WTC11 (cell line): ENCODE measurements around the gene AMACR. TPM values are rescaled to one million over a fixed set of nuclear protein-coding genes. Genes with fewer than 3 reads are reported as not detected.

Experiments
- ATAC-seq: fragments of 200-7000 bp; cut with Tn5 transposase; 2 replicates; pipeline ENCODE4 v1.10.0; 2021; ENCODE audit warnings: mild to moderate bottlenecking, moderate library complexity
- CTCF ChIA-PET: fragments of 300-600 bp; sonication (Branson Sonifier 250); formaldehyde crosslinking; loops from one replicate; lab custom pipeline; 2021; ENCODE audit warnings: antibody characterized with exemption; lab: Charles Lee
- POLR2A ChIA-PET: fragments of 350-600 bp; sonication (Branson Sonifier 250); formaldehyde crosslinking; loops from one replicate; lab custom pipeline; 2021; ENCODE audit warnings: antibody characterized with exemption; lab: Charles Lee
- DNase-seq: peaks from one replicate; pipeline ENCODE4 v3.0.0; 2021; ENCODE audit warnings: low spot score
- H3K27ac Mint-ChIP-seq: 2 replicates; pipeline ENCODE4 v1.8.0; 2021; ENCODE audit warnings: mixed read lengths
- H3K27me3 Mint-ChIP-seq: 2 replicates; pipeline ENCODE4 v1.8.0; 2021; ENCODE audit warnings: low read depth, mild to moderate bottlenecking, moderate library complexity, mixed read lengths
- H3K36me3 Mint-ChIP-seq: 2 replicates; pipeline ENCODE4 v1.8.0; 2021; ENCODE audit warnings: mixed read lengths
- H3K4me1 Mint-ChIP-seq: 2 replicates; pipeline ENCODE4 v1.8.0; 2022; ENCODE audit warnings: mixed read lengths
- H3K4me3 Mint-ChIP-seq: 2 replicates; pipeline ENCODE4 v1.8.0; 2021; ENCODE audit warnings: mild to moderate bottlenecking, moderate library complexity, mixed read lengths
- H3K9me3 Mint-ChIP-seq: 2 replicates; pipeline ENCODE4 v1.8.0; 2021; ENCODE audit warnings: mixed read lengths
- AFF4 ChIP-seq: sonication (generic); formaldehyde crosslinking; IDR thresholded peaks from 2 replicates; pipeline ENCODE4 v1.8.1; 2023; ENCODE audit warnings: mild to moderate bottlenecking, missing genetic modification reagents, borderline replicate concordance
- ATF6 ChIP-seq: sonication (generic); formaldehyde crosslinking; IDR thresholded peaks from 2 replicates; pipeline ENCODE4 v1.8.1; 2023; ENCODE audit warnings: mild to moderate bottlenecking, missing genetic modification reagents
- CREB1 ChIP-seq: sonication (generic); formaldehyde crosslinking; IDR thresholded peaks from 2 replicates; pipeline ENCODE4 v1.8.0; 2023; ENCODE audit warnings: mild to moderate bottlenecking, missing genetic modification reagents
- CTCF ChIP-seq: fragments of 200-600 bp; IDR thresholded peaks from 2 replicates; pipeline ENCODE4 v1.8.0; 2022; ENCODE audit warnings: antibody characterized with exemption
- E2F1 ChIP-seq: sonication (generic); formaldehyde crosslinking; IDR thresholded peaks from 2 replicates; pipeline ENCODE4 v1.8.0; 2022; ENCODE audit warnings: mild to moderate bottlenecking, missing genetic modification reagents
- ETV6 ChIP-seq: sonication (generic); formaldehyde crosslinking; IDR thresholded peaks from 2 replicates; pipeline ENCODE4 v1.8.1; 2022; ENCODE audit warnings: mild to moderate bottlenecking, missing genetic modification reagents
- FOXK1 ChIP-seq: sonication (generic); formaldehyde crosslinking; IDR thresholded peaks from 2 replicates; pipeline ENCODE4 v1.8.0; 2022; ENCODE audit warnings: mild to moderate bottlenecking, moderate library complexity, missing genetic modification reagents
- GABPB1 ChIP-seq: sonication (generic); formaldehyde crosslinking; IDR thresholded peaks from 2 replicates; pipeline ENCODE4 v1.8.1; 2023; ENCODE audit warnings: mild to moderate bottlenecking, missing genetic modification reagents
- HMGXB4 ChIP-seq: sonication (generic); formaldehyde crosslinking; IDR thresholded peaks from 2 replicates; pipeline ENCODE4 v1.8.1; 2023; ENCODE audit warnings: mild to moderate bottlenecking, moderate library complexity, missing genetic modification reagents
- KAT7 ChIP-seq: sonication (generic); formaldehyde crosslinking; IDR thresholded peaks from 2 replicates; pipeline ENCODE4 v1.8.1; 2023; ENCODE audit warnings: missing genetic modification reagents, mild to moderate bottlenecking, borderline replicate concordance
- MLX ChIP-seq: sonication (generic); formaldehyde crosslinking; IDR thresholded peaks from 2 replicates; pipeline ENCODE4 v1.8.1; 2023; ENCODE audit warnings: mild to moderate bottlenecking, missing genetic modification reagents, moderate library complexity
- RORB ChIP-seq: fragments of 250-450 bp; sonication (Bioruptor Pico); IDR thresholded peaks from 2 replicates; pipeline ENCODE4 v1.9.0; 2021; ENCODE audit warnings: mild to moderate bottlenecking
- TEAD1 ChIP-seq: sonication (generic); formaldehyde crosslinking; IDR thresholded peaks from 2 replicates; pipeline ENCODE4 v1.8.0; 2022; ENCODE audit warnings: mild to moderate bottlenecking, missing genetic modification reagents
- USF2 ChIP-seq: sonication (generic); formaldehyde crosslinking; IDR thresholded peaks from 2 replicates; pipeline ENCODE4 v1.8.1; 2023; ENCODE audit warnings: mild to moderate bottlenecking, missing genetic modification reagents, moderate library complexity
- ZNF121 ChIP-seq: sonication (generic); formaldehyde crosslinking; IDR thresholded peaks from 2 replicates; pipeline ENCODE4 v1.8.0; 2023; ENCODE audit warnings: missing genetic modification reagents
- ZNF138 ChIP-seq: sonication (generic); formaldehyde crosslinking; conservative IDR thresholded peaks from 2 replicates; pipeline ENCODE4 v1.8.1; 2022; ENCODE audit warnings: mild to moderate bottlenecking, moderate library complexity, missing genetic modification reagents
- ZNF219 ChIP-seq: sonication (generic); formaldehyde crosslinking; IDR thresholded peaks from 2 replicates; pipeline ENCODE4 v1.8.0; 2023; ENCODE audit warnings: missing genetic modification reagents, mild to moderate bottlenecking, borderline replicate concordance
- ZNF317 ChIP-seq: sonication (generic); formaldehyde crosslinking; IDR thresholded peaks from 2 replicates; pipeline ENCODE4 v1.8.1; 2023; ENCODE audit warnings: low read depth, mild to moderate bottlenecking, moderate library complexity, missing genetic modification reagents, borderline replicate concordance
- ZNF396 ChIP-seq: fragments of 250-450 bp; sonication (Bioruptor Pico); IDR thresholded peaks from 2 replicates; pipeline ENCODE4 v1.8.0; 2021; ENCODE audit warnings: mild to moderate bottlenecking, moderate library complexity, borderline replicate concordance
- ZNF671 ChIP-seq: fragments of 250-450 bp; sonication (Bioruptor Pico); IDR thresholded peaks from 2 replicates; pipeline ENCODE4 v1.8.0; 2021; ENCODE audit warnings: mild to moderate bottlenecking
- total RNA-seq: library from RNA; stranded (reverse); gene quantifications from 3 replicates; pipeline ENCODE4 v1.2.3, GENCODE V29; 2021

AMACR gene
- total RNA-seq, 1 experiment from 2014 or later, result 11.9 TPM

GRCh38 chr5:33966805-33967204 lies 41.0 kb downstream of the AMACR start:
- no peaks in the 10 kb centered on the region for H3K36me3 Mint-ChIP-seq
- no peak for ATAC-seq
- TF ChIP-seq HMGXB4 (no peak), AFF4 (CRISPR knock-in tag) (no peak), ZNF121 (CRISPR knock-in tag) (no peak), ZNF396 (no peak), CREB1 (CRISPR knock-in tag) (no peak), ZNF671 (CRISPR knock-in tag) (no peak), TEAD1 (CRISPR knock-in tag) (no peak)
- DNase-seq, result no peak
- ChIA-PET CTCF (interaction anchor here (1.2 kb wide), 2 partner anchors 32 to 531 kb away, joined by 3 to 5 read pairs; no protein-coding TSS in a partner anchor), POLR2A (no interaction called here)
- peaks cover 2% of the 10 kb centered on the region for H3K4me1 Mint-ChIP-seq
- H3K27ac Mint-ChIP-seq, result no peak overlapping the region
- H3K9me3 Mint-ChIP-seq, result no peaks in the 10 kb centered on the region
- H3K4me3 Mint-ChIP-seq, result no peak overlapping the region
- H3K27me3 Mint-ChIP-seq, result no peaks in the 10 kb centered on the region

- TF ChIP-seq MLX (CRISPR knock-in tag) (no peak), E2F1 (CRISPR knock-in tag) (no peak), KAT7 (CRISPR knock-in tag) (no peak), ZNF317 (CRISPR knock-in tag) (no peak), FOXK1 (CRISPR knock-in tag) (no peak), RORB (no peak)
- ChIA-PET POLR2A (no interaction called here), CTCF (no interaction called here)
- H3K4me1 Mint-ChIP-seq, result peaks cover 4% of the 10 kb centered on the region; the same call in 1 of the 2 replicates
- H3K36me3 Mint-ChIP-seq, result no peaks in the 10 kb centered on the region
- no peak overlapping the region for H3K27ac Mint-ChIP-seq
- DNase-seq, result no peak
- H3K4me3 Mint-ChIP-seq, result no peak overlapping the region
- H3K9me3 Mint-ChIP-seq, result no peaks in the 10 kb centered on the region
- no peaks in the 10 kb centered on the region; the same call in 1 of the 2 replicates for H3K27me3 Mint-ChIP-seq
- no peak for ATAC-seq
Measured at GRCh38 chr5:33964132-33964700, 43.6 kb downstream of the AMACR start.

GRCh38 chr5:33958176-33958575 lies 49.7 kb downstream of the AMACR start:
- peak overlapping the region; percentile 83 for H3K27ac Mint-ChIP-seq
- ChIA-PET POLR2A (no interaction called here), CTCF (interaction anchor here (1.3 to 2.6 kb wide), 2 partner anchors 11 to 23 kb away, joined by 6 to 20 read pairs; no protein-coding TSS in a partner anchor)
- peaks cover 2% of the 10 kb centered on the region for H3K27me3 Mint-ChIP-seq
- peaks cover 28% of the 10 kb centered on the region for H3K9me3 Mint-ChIP-seq
- ATAC-seq (peak; percentile 62), DNase-seq (no peak)
- H3K4me3 Mint-ChIP-seq, result no peak overlapping the region
- TF ChIP-seq ATF6 (CRISPR knock-in tag), result no peak
- TF ChIP-seq ZNF219, result no peak
- no peak for TF ChIP-seq ETV6 (CRISPR knock-in tag)
- no peak for TF ChIP-seq GABPB1 (CRISPR knock-in tag)
- no peak for TF ChIP-seq ZNF138 (CRISPR knock-in tag)
- TF ChIP-seq CTCF, result no peak
- TF ChIP-seq USF2 (CRISPR knock-in tag), result no peak
- H3K4me1 Mint-ChIP-seq, result peaks cover 23% of the 10 kb centered on the region
- H3K36me3 Mint-ChIP-seq, result peaks cover 21% of the 10 kb centered on the region
